Rectal smooth muscle tissue (tissue), 1 donor: ENCODE data around the gene ZDHHC24.

Experiments used
- H3K27ac ChIP-seq: one replicate; pipeline ENCODE4 v1.7.0; 2013; ENCODE audit warnings: low read depth, low read length, inconsistent platforms
- H3K27me3 ChIP-seq: one replicate; pipeline ENCODE4 v1.7.0; 2013; ENCODE audit warnings: low read length; ENCODE audit not compliant: control insufficient read depth, insufficient read depth
- H3K36me3 ChIP-seq: one replicate; pipeline ENCODE4 v1.7.0; 2013; ENCODE audit warnings: low read length; ENCODE audit not compliant: control insufficient read depth, insufficient read depth
- H3K4me1 ChIP-seq: one replicate; pipeline ENCODE4 v1.7.0; 2013; ENCODE audit warnings: low read length; ENCODE audit not compliant: control insufficient read depth, insufficient read depth
- H3K4me3 ChIP-seq: one replicate; pipeline ENCODE4 v1.7.0; 2013; ENCODE audit warnings: low read length
- H3K9ac ChIP-seq: one replicate; pipeline ENCODE4 v1.7.0; 2013; ENCODE audit warnings: low read length

ZDHHC24 gene

GRCh38 chr11:66562907-66563583 lies 17.2 kb upstream of the ZDHHC24 start:
- Histone ChIP-seq H3K9ac (no peak overlapping the region), H3K27me3 (no peaks in the 10 kb centered on the region), H3K4me3 (no peak overlapping the region), H3K4me1 (peaks cover 5% of the 10 kb centered on the region), H3K36me3 (peaks cover 2% of the 10 kb centered on the region), H3K27ac (no peak overlapping the region)

- Histone ChIP-seq H3K9ac (no peak overlapping the region), H3K4me1 (peaks cover 5% of the 10 kb centered on the region), H3K36me3 (peaks cover 2% of the 10 kb centered on the region), H3K27me3 (no peaks in the 10 kb centered on the region), H3K27ac (no peak overlapping the region), H3K4me3 (no peak overlapping the region)
Observed at GRCh38 chr11:66562275-66562674, 16.4 kb upstream of the ZDHHC24 start.

GRCh38 chr11:66561975-66562248 lies 16.1 kb upstream of the ZDHHC24 start:
- Histone ChIP-seq H3K36me3 (peaks cover 2% of the 10 kb centered on the region), H3K4me3 (no peak overlapping the region), H3K27me3 (no peaks in the 10 kb centered on the region), H3K9ac (no peak overlapping the region), H3K4me1 (peaks cover 5% of the 10 kb centered on the region), H3K27ac (no peak overlapping the region)

- Histone ChIP-seq H3K4me1 (peaks cover 5% of the 10 kb centered on the region), H3K4me3 (no peak overlapping the region), H3K36me3 (peaks cover 2% of the 10 kb centered on the region), H3K9ac (no peak overlapping the region), H3K27me3 (no peaks in the 10 kb centered on the region), H3K27ac (no peak overlapping the region)
Observed at GRCh38 chr11:66561178-66561974, 15.5 kb upstream of the ZDHHC24 start.

GRCh38 chr11:66559866-66560676 lies 14.2 kb upstream of the ZDHHC24 start:
- no peak overlapping the region for H3K4me3 ChIP-seq

GRCh38 chr11:66559142-66559865 lies 13.5 kb upstream of the ZDHHC24 start:
- peaks cover 5% of the 10 kb centered on the region for H3K4me1 ChIP-seq
- no peak overlapping the region for H3K27ac ChIP-seq
- H3K27me3 ChIP-seq = no peaks in the 10 kb centered on the region
- no peak overlapping the region for H3K9ac ChIP-seq
- H3K36me3 ChIP-seq = peaks cover 2% of the 10 kb centered on the region
- no peak overlapping the region for H3K4me3 ChIP-seq

More at GRCh38 chr11:66559866-66560676, 14.2 kb upstream of the ZDHHC24 start:
- no peak overlapping the region for H3K27ac ChIP-seq
- no peaks in the 10 kb centered on the region for H3K27me3 ChIP-seq
- H3K4me1 ChIP-seq = peaks cover 5% of the 10 kb centered on the region
- peaks cover 2% of the 10 kb centered on the region for H3K36me3 ChIP-seq
- no peak overlapping the region for H3K9ac ChIP-seq

- no peak overlapping the region for H3K27ac ChIP-seq
- H3K4me3 ChIP-seq = no peak overlapping the region
- peaks cover 5% of the 10 kb centered on the region for H3K4me1 ChIP-seq
- no peaks in the 10 kb centered on the region for H3K27me3 ChIP-seq
- H3K36me3 ChIP-seq = no peaks in the 10 kb centered on the region
- H3K9ac ChIP-seq = no peak overlapping the region
Observed at GRCh38 chr11:66557733-66558326, 12.0 kb upstream of the ZDHHC24 start.

- no peak overlapping the region for H3K27ac ChIP-seq
Observed at GRCh38 chr11:66556086-66556485, 10.2 kb upstream of the ZDHHC24 start.

GRCh38 chr11:66555416-66555815 lies 9.6 kb upstream of the ZDHHC24 start:
- Histone ChIP-seq H3K4me1 (peaks cover 5% of the 10 kb centered on the region), H3K9ac (no peak overlapping the region), H3K4me3 (no peak overlapping the region), H3K27ac (no peak overlapping the region), H3K36me3 (no peaks in the 10 kb centered on the region), H3K27me3 (no peaks in the 10 kb centered on the region)

More at GRCh38 chr11:66556086-66556485, 10.2 kb upstream of the ZDHHC24 start:
- no peak overlapping the region for H3K9ac ChIP-seq
- no peak overlapping the region for H3K4me3 ChIP-seq
- H3K4me1 ChIP-seq = peaks cover 5% of the 10 kb centered on the region
- no peaks in the 10 kb centered on the region for H3K27me3 ChIP-seq
- H3K36me3 ChIP-seq = no peaks in the 10 kb centered on the region

- H3K4me3 ChIP-seq = no peak overlapping the region
- no peak overlapping the region for H3K27ac ChIP-seq
- H3K9ac ChIP-seq = no peak overlapping the region
- no peaks in the 10 kb centered on the region for H3K27me3 ChIP-seq
- no peaks in the 10 kb centered on the region for H3K36me3 ChIP-seq
- peaks cover 5% of the 10 kb centered on the region for H3K4me1 ChIP-seq
Observed at GRCh38 chr11:66554602-66555001, 8.8 kb upstream of the ZDHHC24 start.

- Histone ChIP-seq H3K36me3 (no peaks in the 10 kb centered on the region), H3K4me3 (no peak overlapping the region), H3K27ac (no peak overlapping the region), H3K4me1 (peaks cover 3% of the 10 kb centered on the region), H3K9ac (no peak overlapping the region), H3K27me3 (no peaks in the 10 kb centered on the region)
Observed at GRCh38 chr11:66550887-66551286, 5.0 kb upstream of the ZDHHC24 start.

GRCh38 chr11:66549696-66550095 lies 3.8 kb upstream of the ZDHHC24 start:
- peaks cover 3% of the 10 kb centered on the region for H3K4me1 ChIP-seq
- H3K27ac ChIP-seq = no peak overlapping the region
- no peaks in the 10 kb centered on the region for H3K27me3 ChIP-seq
- H3K4me3 ChIP-seq = no peak overlapping the region
- no peak overlapping the region for H3K9ac ChIP-seq
- no peaks in the 10 kb centered on the region for H3K36me3 ChIP-seq
